SK-N-SH treated with all-trans-retinoic acid at 6 μM for 48 hours (cell line): ENCODE results near the gene GLIS2.

ENCODE experiments used
- ATAC-seq: fragments of 200-7000 bp; cut with Tn5 transposase; 3 replicates; pipeline ENCODE4 v1.9.1; 2020; ENCODE audit warnings: mild to moderate bottlenecking, moderate library complexity
- ARNTL ChIP-seq: fragments of 450-650 bp; formaldehyde crosslinking; IDR thresholded peaks from 2 replicates; pipeline ENCODE4 v1.5.0; 2020; ENCODE audit warnings: low read depth, mild to moderate bottlenecking, moderate library complexity, borderline replicate concordance
- BACH2 ChIP-seq: fragments of 250-450 bp; sonication (Bioruptor Pico); IDR thresholded peaks from 2 replicates; pipeline ENCODE4 v1.9.0; 2021; ENCODE audit warnings: mild to moderate bottlenecking, borderline replicate concordance
- CSDC2 ChIP-seq: fragments of 250-450 bp; sonication (Bioruptor Pico); IDR thresholded peaks from 2 replicates; pipeline ENCODE4 v1.5.0; 2020; ENCODE audit warnings: mild to moderate bottlenecking, moderate library complexity
- CSRNP3 ChIP-seq: fragments of 250-450 bp; sonication (Bioruptor Pico); IDR thresholded peaks from 2 replicates; pipeline ENCODE4 v1.5.1; 2021; ENCODE audit warnings: mild to moderate bottlenecking, moderate library complexity
- ESRRG ChIP-seq: fragments of 250-450 bp; sonication (Bioruptor Pico); IDR thresholded peaks from 2 replicates; pipeline ENCODE4 v1.6.1; 2021; ENCODE audit warnings: mild to moderate bottlenecking
- ISL1 ChIP-seq: fragments of 250-450 bp; sonication (Bioruptor Pico); IDR thresholded peaks from 2 replicates; pipeline ENCODE4 v2.1.2; 2022; ENCODE audit warnings: mild to moderate bottlenecking, moderate library complexity
- OSR1 ChIP-seq: fragments of 250-450 bp; sonication (Bioruptor Pico); IDR thresholded peaks from 2 replicates; pipeline ENCODE4 v1.8.0; 2022; ENCODE audit warnings: moderate library complexity, mild to moderate bottlenecking, inconsistent platforms
- PATZ1 ChIP-seq: fragments of 250-450 bp; sonication (Bioruptor Pico); IDR thresholded peaks from 2 replicates; pipeline ENCODE4 v1.8.0; 2020; ENCODE audit warnings: mild to moderate bottlenecking, moderate library complexity, borderline replicate concordance
- PPARA ChIP-seq: fragments of 250-450 bp; sonication (Bioruptor Pico); IDR thresholded peaks from 2 replicates; pipeline ENCODE4 v1.5.0; 2020; ENCODE audit warnings: mild to moderate bottlenecking, borderline replicate concordance
- RARB ChIP-seq: fragments of 250-450 bp; sonication (Bioruptor Pico); IDR thresholded peaks from 2 replicates; pipeline ENCODE4 v1.8.0; 2021; ENCODE audit warnings: mild to moderate bottlenecking, moderate library complexity
- SNAI2 ChIP-seq: fragments of 250-450 bp; sonication (Bioruptor Pico); IDR thresholded peaks from 2 replicates; pipeline ENCODE4 v1.5.0; 2020; ENCODE audit warnings: mild to moderate bottlenecking, moderate library complexity
- TCF4 ChIP-seq: fragments of 250-450 bp; sonication (Bioruptor Pico); IDR thresholded peaks from 2 replicates; pipeline ENCODE4 v1.8.0; 2021; ENCODE audit warnings: mild to moderate bottlenecking, moderate library complexity, borderline replicate concordance
- TOX ChIP-seq: fragments of 250-450 bp; sonication (Bioruptor Pico); IDR thresholded peaks from 2 replicates; pipeline ENCODE4 v1.8.0; 2021; ENCODE audit warnings: mild to moderate bottlenecking, moderate library complexity, borderline replicate concordance
- TSHZ2 ChIP-seq: fragments of 250-450 bp; sonication (Bioruptor Pico); IDR thresholded peaks from 2 replicates; pipeline ENCODE4 v1.5.0; 2020; ENCODE audit warnings: mild to moderate bottlenecking, moderate library complexity
- ZC3H10 ChIP-seq: fragments of 250-450 bp; sonication (Bioruptor Pico); IDR thresholded peaks from 2 replicates; pipeline ENCODE4 v1.5.1; 2021; ENCODE audit warnings: mild to moderate bottlenecking, moderate library complexity
- ZFP3 ChIP-seq: fragments of 250-450 bp; sonication (Bioruptor Pico); IDR thresholded peaks from 2 replicates; pipeline ENCODE4 v1.5.0; 2020; ENCODE audit warnings: mild to moderate bottlenecking, moderate library complexity
- ZFP30 ChIP-seq: fragments of 450-650 bp; formaldehyde crosslinking; IDR thresholded peaks from 2 replicates; pipeline ENCODE4 v1.5.0; 2022; ENCODE audit warnings: mild to moderate bottlenecking, moderate library complexity
- ZNF70 ChIP-seq: fragments of 450-650 bp; formaldehyde crosslinking; IDR thresholded peaks from 2 replicates; pipeline ENCODE4 v1.5.0; 2020; ENCODE audit warnings: mild to moderate bottlenecking, moderate library complexity
- ZNF8 ChIP-seq: fragments of 450-650 bp; formaldehyde crosslinking; IDR thresholded peaks from 2 replicates; pipeline ENCODE4 v1.5.0; 2020; ENCODE audit warnings: mild to moderate bottlenecking, moderate library complexity
- TF ChIP-seq, protein P1 (sequence below): fragments of 250-450 bp; sonication (Bioruptor Pico); IDR thresholded peaks from 2 replicates; pipeline ENCODE4 v1.5.1; 2020; ENCODE audit warnings: low read depth, mild to moderate bottlenecking, moderate library complexity
- TF ChIP-seq, protein P2 (sequence below): fragments of 250-450 bp; sonication (Bioruptor Pico); IDR thresholded peaks from 2 replicates; pipeline ENCODE4 v1.8.0; 2021; ENCODE audit warnings: low read depth, mild to moderate bottlenecking, moderate library complexity, borderline replicate concordance

Gene GLIS2

GRCh38 chr16:4365014-4365406 is 49.1 kb downstream of the GLIS2 start:
- TF ChIP-seq, protein P1, sequence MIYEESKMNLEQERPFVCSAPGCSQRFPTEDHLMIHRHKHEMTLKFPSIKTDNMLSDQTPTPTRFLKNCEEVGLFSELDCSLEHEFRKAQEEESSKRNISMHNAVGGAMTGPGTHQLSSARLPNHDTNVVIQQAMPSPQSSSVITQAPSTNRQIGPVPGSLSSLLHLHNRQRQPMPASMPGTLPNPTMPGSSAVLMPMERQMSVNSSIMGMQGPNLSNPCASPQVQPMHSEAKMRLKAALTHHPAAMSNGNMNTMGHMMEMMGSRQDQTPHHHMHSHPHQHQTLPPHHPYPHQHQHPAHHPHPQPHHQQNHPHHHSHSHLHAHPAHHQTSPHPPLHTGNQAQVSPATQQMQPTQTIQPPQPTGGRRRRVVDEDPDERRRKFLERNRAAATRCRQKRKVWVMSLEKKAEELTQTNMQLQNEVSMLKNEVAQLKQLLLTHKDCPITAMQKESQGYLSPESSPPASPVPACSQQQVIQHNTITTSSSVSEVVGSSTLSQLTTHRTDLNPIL (CRISPR knock-in tag): no peak
- no peak for TF ChIP-seq RARB (CRISPR knock-in tag)
- no peak for TF ChIP-seq CSRNP3
- TF ChIP-seq, protein P2, sequence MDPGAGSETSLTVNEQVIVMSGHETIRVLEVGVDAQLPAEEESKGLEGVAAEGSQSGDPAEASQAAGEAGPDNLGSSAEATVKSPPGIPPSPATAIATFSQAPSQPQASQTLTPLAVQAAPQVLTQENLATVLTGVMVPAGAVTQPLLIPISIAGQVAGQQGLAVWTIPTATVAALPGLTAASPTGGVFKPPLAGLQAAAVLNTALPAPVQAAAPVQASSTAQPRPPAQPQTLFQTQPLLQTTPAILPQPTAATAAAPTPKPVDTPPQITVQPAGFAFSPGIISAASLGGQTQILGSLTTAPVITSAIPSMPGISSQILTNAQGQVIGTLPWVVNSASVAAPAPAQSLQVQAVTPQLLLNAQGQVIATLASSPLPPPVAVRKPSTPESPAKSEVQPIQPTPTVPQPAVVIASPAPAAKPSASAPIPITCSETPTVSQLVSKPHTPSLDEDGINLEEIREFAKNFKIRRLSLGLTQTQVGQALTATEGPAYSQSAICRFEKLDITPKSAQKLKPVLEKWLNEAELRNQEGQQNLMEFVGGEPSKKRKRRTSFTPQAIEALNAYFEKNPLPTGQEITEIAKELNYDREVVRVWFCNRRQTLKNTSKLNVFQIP (CRISPR knock-in tag): no peak
- TF ChIP-seq TSHZ2 (CRISPR knock-in tag): no peak
- TF ChIP-seq ISL1: no peak
- TF ChIP-seq ZNF8 (CRISPR knock-in tag): no peak
- no peak for TF ChIP-seq ESRRG (CRISPR knock-in tag)
- no peak for TF ChIP-seq ARNTL (CRISPR knock-in tag)
- no peak for TF ChIP-seq ZFP3 (CRISPR knock-in tag)
- no peak for TF ChIP-seq ZFP30 (CRISPR knock-in tag)
- no peak for TF ChIP-seq TOX
- TF ChIP-seq PPARA (CRISPR knock-in tag): no peak
- no peak for TF ChIP-seq PATZ1 (CRISPR knock-in tag)
- TF ChIP-seq TCF4 (CRISPR knock-in tag): no peak
- ATAC-seq: no peak

- TF ChIP-seq CSRNP3 (no peak), TCF4 (CRISPR knock-in tag) (no peak), ZNF70 (CRISPR knock-in tag) (no peak), CSDC2 (CRISPR knock-in tag) (no peak), SNAI2 (CRISPR knock-in tag) (no peak)
Measured at GRCh38 chr16:4365615-4366014, 49.7 kb downstream of the GLIS2 start.

DNA sequence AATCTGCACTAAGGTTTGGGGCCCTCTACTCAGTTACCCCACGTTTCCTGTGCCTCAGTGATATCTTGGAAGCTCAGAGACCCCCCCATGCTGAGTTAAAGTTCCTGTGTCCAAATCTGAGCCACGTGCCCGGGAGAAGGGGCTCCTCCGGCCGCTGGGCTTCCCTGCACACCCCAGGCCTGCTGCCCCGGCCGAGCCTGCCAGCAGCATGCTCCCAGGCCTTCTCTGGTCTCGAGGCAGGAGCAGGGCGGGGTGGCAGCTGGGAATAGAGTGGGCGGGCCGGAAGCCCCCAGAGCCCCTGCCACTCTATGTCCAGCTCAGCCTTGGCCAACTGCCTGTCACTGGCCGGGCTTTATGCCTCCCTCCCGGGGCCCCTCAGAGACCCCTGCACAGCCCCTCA is 50.1 kb downstream of the GLIS2 start:
- TF ChIP-seq, protein P2 (CRISPR knock-in tag): no peak
- TF ChIP-seq OSR1 (CRISPR knock-in tag) (no peak), BACH2 (no peak), TOX (no peak), ZNF8 (CRISPR knock-in tag) (no peak), ZC3H10 (CRISPR knock-in tag) (no peak)
- ATAC-seq: no peak

More at GRCh38 chr16:4365615-4366014, 49.7 kb downstream of the GLIS2 start:
- ATAC-seq: no peak
